Ishikawa (cell line): Measurements from ENCODE around the gene CLN6.

Source experiments
- CEBPB ChIP-seq: IDR thresholded peaks from 2 replicates; pipeline ENCODE4 v1.6.1; 2012
- CREB1 ChIP-seq: IDR thresholded peaks from 2 replicates; pipeline ENCODE4 v1.6.1; 2012; ENCODE audit warnings: low read depth
- EGR1 ChIP-seq: IDR thresholded peaks from 2 replicates; pipeline ENCODE4 v1.6.1; 2012
- EP300 ChIP-seq: IDR thresholded peaks from 2 replicates; pipeline ENCODE4 v1.6.1; 2012; ENCODE audit warnings: borderline replicate concordance
- FOXM1 ChIP-seq: IDR thresholded peaks from 2 replicates; pipeline ENCODE4 v1.6.1; 2012; ENCODE audit warnings: low read depth, borderline replicate concordance
- MAX ChIP-seq: IDR thresholded peaks from 2 replicates; pipeline ENCODE4 v1.6.1; 2012
- NFIC ChIP-seq: IDR thresholded peaks from 2 replicates; pipeline ENCODE4 v1.6.1; 2012
- RAD21 ChIP-seq: IDR thresholded peaks from 2 replicates; pipeline ENCODE4 v1.6.1; 2012; ENCODE audit warnings: low read depth
- REST ChIP-seq: IDR thresholded peaks from 2 replicates; pipeline ENCODE4 v1.6.1; 2012; ENCODE audit warnings: low read depth, mild to moderate bottlenecking
- TAF1 ChIP-seq: IDR thresholded peaks from 2 replicates; pipeline ENCODE4 v1.6.1; 2012; ENCODE audit warnings: low read depth, mild to moderate bottlenecking
- TCF12 ChIP-seq: IDR thresholded peaks from 2 replicates; pipeline ENCODE4 v1.6.1; 2012; ENCODE audit warnings: low read depth
- TEAD4 ChIP-seq: IDR thresholded peaks from 2 replicates; pipeline ENCODE4 v1.6.1; 2012
- YY1 ChIP-seq: IDR thresholded peaks from 2 replicates; pipeline ENCODE4 v1.6.1; 2012; ENCODE audit warnings: low read depth
- ZBTB7A ChIP-seq: IDR thresholded peaks from 2 replicates; pipeline ENCODE4 v1.6.1; 2012; ENCODE audit warnings: low read depth
- TF ChIP-seq, protein P1 (sequence below): IDR thresholded peaks from 2 replicates; pipeline ENCODE4 v1.6.1; 2012

The CLN6 gene

DNA sequence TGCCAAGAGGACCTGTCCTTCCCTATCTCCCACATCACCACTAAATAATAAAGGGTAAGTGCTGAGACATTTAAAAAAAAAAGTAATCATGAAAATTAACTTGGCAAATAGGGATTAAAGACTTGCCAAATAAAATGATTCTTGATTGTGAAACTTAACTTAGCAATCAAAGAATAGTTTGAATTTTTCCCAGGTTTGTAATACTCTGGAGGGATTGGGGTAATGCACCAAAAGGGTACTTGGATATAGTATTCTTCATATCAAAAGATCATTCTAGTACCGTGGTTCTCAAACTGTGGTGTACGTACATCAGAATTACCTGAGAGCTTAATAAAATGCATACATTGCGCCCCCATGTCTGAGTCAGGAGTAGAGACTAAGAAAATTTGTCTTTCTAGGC, 52.9 kb downstream of the CLN6 start:
- TF ChIP-seq YY1 (no peak), NFIC (no peak), EP300 (no peak), EGR1 (no peak), RAD21 (no peak), TAF1 (no peak), TEAD4 (no peak), REST (no peak), CEBPB (no peak), ZBTB7A (no peak), FOXM1 (no peak)
- TF ChIP-seq, protein P1, sequence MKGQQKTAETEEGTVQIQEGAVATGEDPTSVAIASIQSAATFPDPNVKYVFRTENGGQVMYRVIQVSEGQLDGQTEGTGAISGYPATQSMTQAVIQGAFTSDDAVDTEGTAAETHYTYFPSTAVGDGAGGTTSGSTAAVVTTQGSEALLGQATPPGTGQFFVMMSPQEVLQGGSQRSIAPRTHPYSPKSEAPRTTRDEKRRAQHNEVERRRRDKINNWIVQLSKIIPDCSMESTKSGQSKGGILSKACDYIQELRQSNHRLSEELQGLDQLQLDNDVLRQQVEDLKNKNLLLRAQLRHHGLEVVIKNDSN = no peak

DNA sequence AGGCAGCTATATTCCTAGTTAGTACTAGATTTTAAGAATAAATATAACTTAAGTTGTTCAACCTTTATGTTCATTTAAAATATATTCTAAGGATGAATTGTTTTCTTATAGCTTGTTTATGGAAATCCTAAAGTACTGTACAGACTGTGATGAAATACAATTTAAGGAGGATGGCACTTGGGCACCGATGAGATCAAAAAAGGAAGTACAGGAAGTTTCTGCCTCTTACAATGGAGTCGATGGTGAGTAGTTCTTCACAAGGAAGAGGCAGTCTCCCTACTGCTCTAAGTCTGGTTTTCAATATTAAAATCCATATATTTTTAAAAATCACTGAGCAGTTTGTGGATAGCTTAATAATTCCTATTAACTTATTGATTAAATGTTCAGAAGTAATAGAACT, 54.0 kb downstream of the CLN6 start:
- TF ChIP-seq ZBTB7A (no peak), RAD21 (no peak), NFIC (no peak), CREB1 (no peak), TCF12 (no peak), TEAD4 (no peak), MAX (no peak), TAF1 (no peak), EGR1 (no peak), YY1 (no peak), REST (no peak), FOXM1 (no peak), CEBPB (no peak), EP300 (no peak)
- TF ChIP-seq, protein P1 = no peak

GRCh38 chr15:68173119-68173518, 56.4 kb downstream of the CLN6 start:
- TF ChIP-seq EGR1 (no peak), CEBPB (no peak), CREB1 (no peak), TEAD4 (no peak), RAD21 (no peak)

- TF ChIP-seq NFIC (no peak), EP300 (no peak), CREB1 (no peak), RAD21 (no peak), EGR1 (no peak), FOXM1 (no peak), CEBPB (no peak), TAF1 (no peak), TCF12 (no peak)
- TF ChIP-seq, protein P1 = no peak
Observed at GRCh38 chr15:68166847-68167246, 62.7 kb downstream of the CLN6 start.

- TF ChIP-seq TEAD4 (no peak), EGR1 (no peak), ZBTB7A (no peak), EP300 (no peak), MAX (no peak), TCF12 (no peak), NFIC (no peak), CEBPB (no peak), REST (no peak), CREB1 (no peak)
- TF ChIP-seq, protein P1 = no peak
Observed at GRCh38 chr15:68163191-68163590, 66.3 kb downstream of the CLN6 start.
